PC-9 (cell line): ENCODE results near the gene CFAP46.

ENCODE experiments used
- CTCF ChIP-seq: fragments of 200-600 bp; sonication (generic); conservative IDR thresholded peaks from 2 replicates; pipeline ENCODE4 v1.6.1; 2017; ENCODE audit warnings: mixed run types, antibody characterized with exemption, mild to moderate bottlenecking, moderate library complexity
- EZH2 ChIP-seq: fragments of 200-600 bp; sonication (generic); IDR thresholded peaks from 2 replicates; pipeline ENCODE4 v1.8.0; 2017; ENCODE audit warnings: antibody characterized with exemption, low read depth

- no peak for TF ChIP-seq CTCF
- no peak for TF ChIP-seq EZH2
Measured at GRCh38 chr10:132987671-132988571, 45.6 kb upstream of the CFAP46 start.
